Superior temporal gyrus (tissue), 1 donor: Measurements from ENCODE around the gene ASXL2.
"Not testable (repeated sequence)": the region's sequence is repeated elsewhere in the genome, so short reads cannot be mapped to it uniquely, and the experiment has no call there.

ENCODE experiments used
- DNase-seq: peaks from one replicate; pipeline ENCODE4 v3.0.0-alpha.2; 2016; ENCODE audit errors: extremely low spot score

The ASXL2 gene

GRCh38 chr2:25878361-25879132 is at the start of gene ASXL2:
TSS of gene ASXL2 (minus strand) at chr2:25878487. CDS start at chr2:25878222, 265 bp downstream.
- peak; percentile 97 for DNase-seq

GRCh38 chr2:25926984-25927756 is 48.9 kb upstream of the ASXL2 start:
- no peak for DNase-seq

DNA sequence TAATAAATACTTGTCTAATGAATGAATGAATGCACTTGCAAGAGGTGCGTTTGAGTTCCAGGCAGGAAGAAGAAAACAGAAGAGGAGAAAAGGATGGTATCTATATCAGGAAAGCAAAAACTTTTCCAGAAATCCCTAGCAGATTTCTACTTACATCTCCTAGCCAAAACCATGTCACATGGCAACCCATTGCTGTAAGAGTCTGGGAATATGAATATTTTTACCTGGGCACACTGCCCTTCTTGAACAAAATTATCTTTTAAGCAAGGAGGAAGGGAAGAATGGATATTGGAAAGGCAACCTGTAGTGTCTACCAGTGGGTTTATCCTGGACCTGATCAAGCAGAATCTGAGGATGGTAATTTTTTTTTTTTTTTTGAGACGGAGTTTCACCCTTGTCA is 44.2 kb upstream of the ASXL2 start:
- DNase-seq: peak; percentile 20

- no peak for DNase-seq
Observed at GRCh38 chr2:25920786-25921415, 42.6 kb upstream of the ASXL2 start.

- DNase-seq: no peak
Observed at GRCh38 chr2:25920336-25920735, 42.0 kb upstream of the ASXL2 start.

GRCh38 chr2:25917832-25918231 is 39.5 kb upstream of the ASXL2 start:
- no peak for DNase-seq

DNA sequence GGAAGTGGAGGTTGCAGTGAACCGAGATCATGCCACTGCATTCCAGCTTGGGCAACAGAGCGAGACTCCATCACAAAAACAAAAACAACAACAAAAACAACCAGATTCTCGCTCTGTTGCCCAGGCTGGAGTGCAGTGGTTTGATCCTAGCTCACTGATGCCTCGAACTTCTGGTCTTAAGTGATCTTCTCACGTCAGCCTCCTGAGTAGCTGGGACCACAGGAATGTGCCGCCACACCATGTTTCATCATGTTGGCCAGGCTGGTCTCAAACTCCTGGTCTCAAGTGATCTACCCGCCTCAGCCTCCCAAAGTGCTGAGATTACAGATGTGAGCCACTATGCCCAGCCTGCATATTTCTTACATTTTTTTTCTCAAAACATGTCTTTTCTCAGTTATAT is 39.1 kb upstream of the ASXL2 start:
- not testable (repeated sequence) for DNase-seq

DNA sequence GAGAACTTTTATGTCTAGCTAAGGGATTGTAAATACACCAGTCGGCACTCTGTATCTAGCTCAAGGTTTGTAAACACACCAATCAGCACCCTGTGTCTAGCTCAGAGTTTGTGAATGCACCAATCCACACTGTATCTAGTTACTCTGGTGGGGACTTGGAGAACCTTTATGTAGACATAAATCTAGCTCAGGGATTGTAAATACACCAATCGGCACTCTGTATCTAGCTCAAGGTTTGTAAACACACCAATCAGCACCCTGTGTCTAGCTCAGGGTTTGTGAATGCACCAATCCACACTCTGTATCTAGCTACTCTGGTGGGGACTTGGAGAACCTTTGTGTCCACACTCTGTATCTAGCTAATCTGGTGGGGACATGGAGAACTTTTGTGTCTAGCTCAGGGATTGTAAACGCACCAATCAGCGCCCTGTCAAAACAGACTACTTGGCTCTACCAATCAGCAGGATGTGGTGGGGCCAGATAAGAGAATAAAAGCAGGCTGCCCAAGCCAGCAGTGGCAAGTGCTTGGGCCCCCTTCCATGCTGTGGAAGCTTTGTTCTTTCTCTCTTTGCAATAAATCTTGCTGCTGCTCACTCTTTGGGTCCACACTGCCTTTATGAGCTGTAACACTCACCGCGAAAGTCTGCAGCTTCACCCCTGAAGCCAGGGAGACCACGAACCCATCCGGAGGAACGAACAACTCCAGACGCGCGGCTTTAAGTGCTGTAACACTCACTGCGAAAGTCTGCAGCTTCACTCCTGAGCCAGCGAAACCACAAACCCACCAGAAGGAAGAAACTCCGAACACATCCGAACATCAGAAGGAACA is 37.9 kb upstream of the ASXL2 start:
- not testable (repeated sequence) for DNase-seq

GRCh38 chr2:25915411-25915810 is 37.1 kb upstream of the ASXL2 start:
- not testable (repeated sequence) for DNase-seq

- DNase-seq: not testable (repeated sequence)
Observed at GRCh38 chr2:25913696-25913973, 35.3 kb upstream of the ASXL2 start.

DNA sequence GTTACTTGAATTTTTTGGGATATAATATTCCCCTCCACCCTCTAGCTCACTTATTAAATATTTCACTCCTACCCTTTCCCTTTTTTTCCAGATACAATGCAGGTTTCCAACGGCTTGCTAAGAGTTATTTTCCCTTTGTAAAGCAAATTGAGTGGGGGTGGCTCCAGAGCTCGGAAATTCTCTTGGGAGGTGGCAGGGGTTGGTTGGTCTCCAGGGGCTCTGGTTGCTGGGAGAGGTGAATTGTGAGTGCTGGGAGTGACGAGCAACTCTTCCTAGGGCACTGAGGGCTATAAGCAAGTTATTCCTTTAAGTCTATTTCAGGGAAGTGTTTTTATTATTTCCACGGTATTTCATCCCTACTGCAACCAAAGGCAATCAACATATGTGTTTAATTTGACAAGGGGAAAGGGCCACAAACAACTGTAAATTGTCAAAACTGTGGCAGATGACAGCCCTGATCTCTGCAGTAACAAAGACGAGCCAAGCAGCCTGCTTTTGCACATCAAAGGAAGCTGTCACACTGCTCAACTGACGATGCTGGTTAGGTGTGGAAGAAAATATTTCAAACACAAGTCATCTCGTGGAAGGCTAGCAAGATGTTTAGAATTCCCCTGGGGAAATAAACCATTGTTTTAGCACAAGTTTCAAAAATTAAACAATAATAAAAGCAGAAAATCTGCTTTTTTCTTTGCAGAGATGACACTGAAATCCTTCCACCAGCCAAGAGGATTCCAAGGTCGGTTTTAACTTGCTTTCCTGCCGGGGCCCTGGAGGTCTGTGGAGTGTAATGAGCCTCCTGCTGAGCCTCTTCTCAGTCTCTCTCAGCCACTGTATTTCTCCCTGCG is 34.8 kb upstream of the ASXL2 start:
- no peak for DNase-seq

- DNase-seq: not testable (repeated sequence)
Observed at GRCh38 chr2:25909574-25909973, 31.3 kb upstream of the ASXL2 start.

- no peak for DNase-seq
Observed at GRCh38 chr2:25905126-25905525, 26.8 kb upstream of the ASXL2 start.

DNA sequence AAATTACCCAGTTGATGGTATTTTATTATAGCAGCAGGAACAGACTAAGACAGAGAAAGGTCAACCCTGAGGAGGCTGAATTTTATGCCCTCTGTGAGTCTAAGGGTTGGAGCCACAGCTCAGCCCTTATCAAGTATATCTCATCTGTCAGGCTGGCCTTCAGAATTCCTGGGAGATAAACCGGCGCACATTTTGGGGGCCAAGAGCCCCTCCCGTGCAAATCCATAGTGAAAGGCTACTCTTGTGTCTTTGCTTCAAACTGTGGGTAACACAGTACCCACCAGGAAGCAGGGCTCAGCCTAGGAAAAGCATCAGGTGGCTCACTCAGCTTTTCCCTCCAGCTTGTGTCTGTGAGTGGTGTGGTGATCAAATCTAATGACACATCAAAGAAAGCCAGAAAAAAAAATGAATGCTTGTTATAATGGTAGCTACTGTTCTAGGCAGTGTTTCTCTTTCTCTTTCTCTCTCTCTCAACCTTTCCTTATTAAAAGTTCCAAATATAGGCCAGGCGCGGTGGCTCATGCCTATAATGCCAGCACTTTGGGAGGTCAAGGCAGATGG is 25.0 kb upstream of the ASXL2 start:
- DNase-seq: no peak

- DNase-seq: no peak
Observed at GRCh38 chr2:25899404-25899970, 21.2 kb upstream of the ASXL2 start.

DNA sequence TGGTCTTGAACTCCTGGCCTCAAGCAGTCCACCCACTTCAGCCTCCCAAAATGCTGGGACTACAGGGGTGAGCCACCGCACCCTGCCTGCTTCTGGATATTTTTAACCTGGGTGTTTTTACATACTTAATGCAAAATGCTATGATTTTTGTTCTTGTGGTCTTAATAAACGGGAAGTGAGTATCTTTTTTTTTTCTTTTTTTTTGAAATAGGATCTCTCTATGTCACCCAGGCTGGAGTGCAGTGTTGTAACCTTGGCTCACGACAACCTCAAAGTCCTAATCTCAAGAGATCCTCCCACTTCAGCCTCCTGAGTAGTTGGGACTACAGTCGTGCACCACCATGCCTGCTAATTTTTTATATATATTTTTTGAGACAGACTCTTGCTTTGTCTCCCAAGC is 19.2 kb upstream of the ASXL2 start:
- DNase-seq: no peak

- DNase-seq: not testable (repeated sequence)
Observed at GRCh38 chr2:25896308-25896707, 18.0 kb upstream of the ASXL2 start.

GRCh38 chr2:25895610-25896009 is 17.3 kb upstream of the ASXL2 start:
- DNase-seq: no peak

GRCh38 chr2:25895018-25895417 is 16.7 kb upstream of the ASXL2 start:
- no peak for DNase-seq

DNA sequence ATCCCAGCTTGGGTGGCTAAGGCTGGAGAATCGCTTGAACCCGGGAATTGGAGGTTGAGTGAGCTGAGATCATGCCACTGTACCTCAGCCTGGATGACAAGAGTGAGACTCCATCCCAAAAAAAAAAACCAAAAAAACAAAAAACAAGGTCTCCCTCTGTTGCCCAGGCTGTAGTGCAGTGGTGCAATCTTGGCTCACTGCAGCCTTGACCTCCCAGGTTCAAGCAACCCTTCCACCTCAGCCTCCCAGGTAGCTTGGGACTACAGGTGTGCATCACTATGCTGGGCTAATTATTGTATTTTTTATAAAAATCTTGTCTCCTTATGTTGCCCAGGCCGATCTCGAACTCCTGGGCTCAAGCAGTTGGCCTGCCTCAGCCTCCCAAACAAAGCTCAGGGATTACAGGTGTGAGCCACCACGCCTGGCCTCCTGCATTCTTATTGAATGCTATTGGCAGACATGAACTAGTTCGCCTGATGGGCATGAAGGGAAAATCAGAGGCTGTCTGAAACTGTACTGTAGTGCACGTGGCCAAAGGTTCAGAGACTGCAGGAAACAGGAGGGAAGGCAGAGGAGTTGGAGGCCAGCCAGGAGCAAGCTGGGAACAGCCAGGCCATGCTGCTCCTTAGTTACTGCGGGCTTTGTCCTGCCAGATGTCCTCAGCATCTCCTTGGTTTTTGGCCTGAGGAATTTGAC is 16.0 kb upstream of the ASXL2 start:
- no peak for DNase-seq
